ENCODE data around the gene DENND4A. TPM values are rescaled to one million over a fixed set of nuclear protein-coding genes. Genes with fewer than 3 reads are reported as not detected.

DENND4A gene
- total and polyA plus RNA-seq, 4 donors: 7.0 to 52.8 (median 17.4) TPM

- 90 to 93% methylated on average over 4 of the region's 4 CpGs for WGBS, 2 donors
- Histone ChIP-seq H3K27me3 (ENCODE audit: control insufficient read depth in 3 of 3, insufficient read depth in 3 of 3, low read length in 2 of 3) (no peaks in the 10 kb centered on the region), H3K27ac (ENCODE audit: low read depth in 1 of 2, low read length in 1 of 2) (no peak overlapping the region), H3K4me1 (ENCODE audit: control insufficient read depth in 5 of 5, insufficient read depth in 5 of 5, low read length in 5 of 5) (no peaks in the 10 kb centered on the region), H3K9ac (ENCODE audit: insufficient read depth in 1 of 2, low read length in 2 of 2) (no peak overlapping the region), H3K4me3 (no peak overlapping the region), H3K9me3 (ENCODE audit: control insufficient read depth in 4 of 4, insufficient read depth in 3 of 4, low read length in 3 of 4) (no peaks in the 10 kb centered on the region), H3K36me3 (ENCODE audit: control insufficient read depth in 4 of 4, insufficient read depth in 4 of 4, low read length in 4 of 4) (peaks cover 3 to 12% (median 11%) of the 10 kb centered on the region in 4 donors)
- ATAC-seq (ENCODE audit: insufficient read depth, low FRiP score): no peak
- DNase-seq: no peak
- TF ChIP-seq CTCF (IDR thresholded peaks at IDR 0.05; ENCODE audit: control extremely low read depth, extremely low read depth): no peak
Observed at GRCh38 chr15:65659502-65660052, 132.5 kb downstream of the DENND4A start.

- no peak for ATAC-seq (ENCODE audit: insufficient read depth, low FRiP score)
Observed at GRCh38 chr15:65655457-65655856, 136.6 kb downstream of the DENND4A start.

GRCh38 chr15:65655026-65655425, 137.1 kb downstream of the DENND4A start:
- Histone ChIP-seq H3K36me3 (ENCODE audit: control insufficient read depth in 4 of 4, insufficient read depth in 4 of 4, low read length in 4 of 4) (peaks cover 2 to 25% (median 9%) of the 10 kb centered on the region in 4 donors), H3K4me3 (no peak overlapping the region), H3K27me3 (ENCODE audit: control insufficient read depth in 3 of 3, insufficient read depth in 3 of 3, low read length in 2 of 3) (no peaks in the 10 kb centered on the region), H3K9ac (ENCODE audit: insufficient read depth in 1 of 2, low read length in 2 of 2) (no peak overlapping the region), H3K9me3 (ENCODE audit: control insufficient read depth in 4 of 4, insufficient read depth in 3 of 4, low read length in 3 of 4) (no peaks in the 10 kb centered on the region), H3K4me1 (ENCODE audit: control insufficient read depth in 5 of 5, insufficient read depth in 5 of 5, low read length in 5 of 5) (peaks cover 0 to 5% (median 0%) of the 10 kb centered on the region in 5 donors), H3K27ac (ENCODE audit: low read depth in 1 of 2, low read length in 1 of 2) (no peak overlapping the region)
- ATAC-seq (ENCODE audit: insufficient read depth, low FRiP score): no peak
- WGBS, 2 donors: 88% methylated on average over 1 of the region's 1 CpG
- no peak for DNase-seq
- no peak for TF ChIP-seq CTCF (IDR thresholded peaks at IDR 0.05; ENCODE audit: control extremely low read depth, extremely low read depth)

More at GRCh38 chr15:65655457-65655856, 136.6 kb downstream of the DENND4A start:
- Histone ChIP-seq H3K9ac (ENCODE audit: insufficient read depth in 1 of 2, low read length in 2 of 2) (no peak overlapping the region), H3K9me3 (ENCODE audit: control insufficient read depth in 4 of 4, insufficient read depth in 3 of 4, low read length in 3 of 4) (no peaks in the 10 kb centered on the region), H3K27ac (ENCODE audit: low read depth in 1 of 2, low read length in 1 of 2) (no peak overlapping the region), H3K4me1 (ENCODE audit: control insufficient read depth in 5 of 5, insufficient read depth in 5 of 5, low read length in 5 of 5) (peaks cover 0 to 5% (median 0%) of the 10 kb centered on the region in 5 donors), H3K36me3 (ENCODE audit: control insufficient read depth in 4 of 4, insufficient read depth in 4 of 4, low read length in 4 of 4) (peaks cover 6 to 25% (median 9%) of the 10 kb centered on the region in 4 donors), H3K27me3 (ENCODE audit: control insufficient read depth in 3 of 3, insufficient read depth in 3 of 3, low read length in 2 of 3) (no peaks in the 10 kb centered on the region), H3K4me3 (no peak overlapping the region)
- no peak for TF ChIP-seq CTCF (IDR thresholded peaks at IDR 0.05; ENCODE audit: control extremely low read depth, extremely low read depth)
- WGBS, 2 donors: 76 to 88% methylated on average over 4 of the region's 4 CpGs
- DNase-seq: no peak

All from lung (tissue), 12 donors.